HPDE6-E6E7 (cell line): ENCODE results near the gene ANKRD29.
"Not testable (repeated sequence)": the region's sequence is repeated elsewhere in the genome, so short reads cannot be mapped to it uniquely, and the experiment has no call there.

Source experiments
- DNase-seq: peaks from one replicate; pipeline ENCODE4 v3.0.0; 2011; ENCODE audit warnings: missing footprints; ENCODE audit errors: extremely low spot score

Gene ANKRD29

GRCh38 chr18:23563377-23564043 is 99.2 kb downstream of the ANKRD29 start:
- DNase-seq: no peak

- no peak for DNase-seq
Measured at GRCh38 chr18:23560186-23560585, 102.5 kb downstream of the ANKRD29 start.

GRCh38 chr18:23557511-23557910 is 105.2 kb downstream of the ANKRD29 start:
- DNase-seq: not testable (repeated sequence)

GRCh38 chr18:23556145-23556780 is 106.4 kb downstream of the ANKRD29 start:
- no peak for DNase-seq

- DNase-seq: no peak
Measured at GRCh38 chr18:23553887-23554286, 108.8 kb downstream of the ANKRD29 start.

GRCh38 chr18:23552505-23552904 is 110.2 kb downstream of the ANKRD29 start:
- DNase-seq: no peak

- no peak for DNase-seq
Measured at GRCh38 chr18:23551978-23552377, 110.7 kb downstream of the ANKRD29 start.

GRCh38 chr18:23550898-23551297 is 111.8 kb downstream of the ANKRD29 start:
- no peak for DNase-seq
